Neural cell (in vitro differentiated cells): Measurements from ENCODE around the gene APOL4.

Experiments used
- CTCF ChIP-seq: fragments of 450-650 bp; IDR thresholded peaks from 2 replicates; pipeline ENCODE4 v1.5.1; 2014; ENCODE audit warnings: antibody characterized with exemption, mild to moderate bottlenecking, moderate library complexity; ENCODE audit not compliant: poor library complexity, severe bottlenecking
- EP300 ChIP-seq: fragments of 450-650 bp; conservative IDR thresholded peaks from 2 replicates; pipeline ENCODE4 v1.6.1; 2014; ENCODE audit warnings: antibody characterized with exemption, mild to moderate bottlenecking, moderate library complexity; ENCODE audit not compliant: poor library complexity, severe bottlenecking
- EZH2 ChIP-seq: fragments of 200-600, 300-800 bp; shearing (Covaris generic), sonication (generic); IDR thresholded peaks from 2 replicates; pipeline ENCODE4 v1.6.1; 2014; ENCODE audit warnings: antibody characterized with exemption, low read length, borderline replicate concordance, mild to moderate bottlenecking; ENCODE audit not compliant: insufficient read depth, poor library complexity, severe bottlenecking
- POLR2AphosphoS5 ChIP-seq: IDR thresholded peaks from 2 replicates; pipeline ENCODE4 v1.6.1; 2012
- RAD21 ChIP-seq: fragments of 450-650 bp; conservative IDR thresholded peaks from 2 replicates; pipeline ENCODE4 v1.6.1; 2014; ENCODE audit warnings: antibody characterized with exemption, mild to moderate bottlenecking, moderate library complexity
- REST ChIP-seq: IDR thresholded peaks from 2 replicates; pipeline ENCODE4 v1.6.1; 2012; ENCODE audit warnings: borderline replicate concordance
- TAF1 ChIP-seq: IDR thresholded peaks from 2 replicates; pipeline ENCODE4 v1.6.1; 2012; ENCODE audit warnings: low read depth

GRCh38 chr22:36212901-36213300 is 11.3 kb upstream of the APOL4 start:
- TF ChIP-seq CTCF (no peak), EP300 (no peak), RAD21 (no peak), EZH2 (no peak), TAF1 (no peak), REST (no peak), POLR2AphosphoS5 (no peak)
